ENCODE data around the gene IL1RL2. TPM values are rescaled to one million over a fixed set of nuclear protein-coding genes. Genes with fewer than 3 reads are reported as not detected.

IL1RL2 gene
- total and polyA plus RNA-seq, 7 donors, result 0.27 to 0.90 (median 0.60) TPM; not detected in 4

DNA sequence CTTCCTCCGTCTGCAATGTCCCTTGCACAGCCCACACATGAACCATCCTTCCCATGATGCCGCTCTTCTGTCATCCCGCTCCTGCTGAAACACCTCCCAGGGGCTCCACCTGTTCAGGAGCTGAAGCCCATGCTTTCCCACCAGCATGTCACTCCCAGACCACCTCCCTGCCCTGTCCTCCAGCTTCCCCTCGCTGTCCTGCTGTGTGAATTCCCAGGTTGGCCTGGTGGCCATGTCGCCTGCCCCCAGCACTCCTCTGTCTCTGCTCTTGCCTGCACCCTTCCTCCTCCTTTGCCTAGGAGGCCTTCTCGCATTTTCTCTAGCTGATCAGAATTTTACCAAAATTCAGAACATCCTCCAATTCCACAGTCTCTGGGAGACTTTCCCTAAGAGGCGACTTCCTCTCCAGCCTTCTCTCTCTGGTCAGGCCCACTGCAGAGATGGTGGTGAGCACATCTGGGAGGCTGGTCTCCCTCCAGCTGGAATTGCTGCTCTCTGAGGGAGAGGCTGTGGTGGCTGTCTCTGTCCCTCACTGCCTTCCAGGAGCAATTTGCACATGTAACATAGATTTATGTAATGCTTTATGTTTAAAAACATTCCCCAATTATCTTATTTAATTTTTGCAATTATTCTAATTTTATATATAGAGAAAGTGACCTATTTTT is 8.9 kb upstream of the IL1RL2 start:
- Histone ChIP-seq H3K27me3 (no peaks in the 10 kb centered on the region), H3K4me1 (no peaks in the 10 kb centered on the region), H3K9me3 (no peaks in the 10 kb centered on the region), H3K4me3 (no peak overlapping the region), H3K27ac (no peak overlapping the region), H3K36me3 (peaks cover 0 to 48% (median 8%) of the 10 kb centered on the region in 4 donors)
- no peak for DNase-seq
- no peak for TF ChIP-seq POLR2A (IDR thresholded peaks at IDR 0.05)
- WGBS, 2 donors, result 81 to 93% methylated on average over 7 of the region's 7 CpGs
- intact Hi-C loops (cut with DNase I), result no loop called here

DNA sequence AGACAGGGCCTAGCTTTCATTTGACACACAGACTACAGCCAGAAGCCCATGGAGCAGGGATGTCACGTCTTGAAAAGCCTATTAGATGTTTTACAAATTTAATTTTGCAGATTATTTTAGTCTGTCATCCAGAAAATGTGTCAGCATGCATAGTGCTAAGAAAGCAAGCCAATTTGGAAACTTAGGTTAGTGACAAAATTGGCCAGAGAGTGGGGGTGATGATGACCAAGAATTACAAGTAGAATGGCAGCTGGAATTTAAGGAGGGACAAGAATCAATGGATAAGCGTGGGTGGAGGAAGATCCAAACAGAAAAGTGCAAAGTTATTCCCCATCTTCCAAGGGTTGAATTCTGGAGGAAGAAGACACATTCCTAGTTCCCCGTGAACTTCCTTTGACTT is 7.8 kb upstream of the IL1RL2 start:
- no peak overlapping the region for H3K4me3 ChIP-seq
- intact Hi-C loops (cut with DNase I), result no loop called here
- 80 to 82% methylated on average over 3 of the region's 3 CpGs for WGBS, 2 donors
- no peak for DNase-seq
- H3K36me3 ChIP-seq, result peaks cover 0 to 37% (median 3%) of the 10 kb centered on the region in 4 donors
- H3K4me1 ChIP-seq, result no peaks in the 10 kb centered on the region
- no peaks in the 10 kb centered on the region for H3K27me3 ChIP-seq
- H3K27ac ChIP-seq, result no peak overlapping the region
- H3K9me3 ChIP-seq, result no peaks in the 10 kb centered on the region
- TF ChIP-seq POLR2A (IDR thresholded peaks at IDR 0.05), result no peak
- TF ChIP-seq, protein P1, sequence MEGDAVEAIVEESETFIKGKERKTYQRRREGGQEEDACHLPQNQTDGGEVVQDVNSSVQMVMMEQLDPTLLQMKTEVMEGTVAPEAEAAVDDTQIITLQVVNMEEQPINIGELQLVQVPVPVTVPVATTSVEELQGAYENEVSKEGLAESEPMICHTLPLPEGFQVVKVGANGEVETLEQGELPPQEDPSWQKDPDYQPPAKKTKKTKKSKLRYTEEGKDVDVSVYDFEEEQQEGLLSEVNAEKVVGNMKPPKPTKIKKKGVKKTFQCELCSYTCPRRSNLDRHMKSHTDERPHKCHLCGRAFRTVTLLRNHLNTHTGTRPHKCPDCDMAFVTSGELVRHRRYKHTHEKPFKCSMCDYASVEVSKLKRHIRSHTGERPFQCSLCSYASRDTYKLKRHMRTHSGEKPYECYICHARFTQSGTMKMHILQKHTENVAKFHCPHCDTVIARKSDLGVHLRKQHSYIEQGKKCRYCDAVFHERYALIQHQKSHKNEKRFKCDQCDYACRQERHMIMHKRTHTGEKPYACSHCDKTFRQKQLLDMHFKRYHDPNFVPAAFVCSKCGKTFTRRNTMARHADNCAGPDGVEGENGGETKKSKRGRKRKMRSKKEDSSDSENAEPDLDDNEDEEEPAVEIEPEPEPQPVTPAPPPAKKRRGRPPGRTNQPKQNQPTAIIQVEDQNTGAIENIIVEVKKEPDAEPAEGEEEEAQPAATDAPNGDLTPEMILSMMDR (IDR thresholded peaks at IDR 0.05), result no peak
- no peak for TF ChIP-seq POLR2AphosphoS5 (IDR thresholded peaks at IDR 0.05)
- no peak for TF ChIP-seq EP300 (IDR thresholded peaks at IDR 0.05)

DNA sequence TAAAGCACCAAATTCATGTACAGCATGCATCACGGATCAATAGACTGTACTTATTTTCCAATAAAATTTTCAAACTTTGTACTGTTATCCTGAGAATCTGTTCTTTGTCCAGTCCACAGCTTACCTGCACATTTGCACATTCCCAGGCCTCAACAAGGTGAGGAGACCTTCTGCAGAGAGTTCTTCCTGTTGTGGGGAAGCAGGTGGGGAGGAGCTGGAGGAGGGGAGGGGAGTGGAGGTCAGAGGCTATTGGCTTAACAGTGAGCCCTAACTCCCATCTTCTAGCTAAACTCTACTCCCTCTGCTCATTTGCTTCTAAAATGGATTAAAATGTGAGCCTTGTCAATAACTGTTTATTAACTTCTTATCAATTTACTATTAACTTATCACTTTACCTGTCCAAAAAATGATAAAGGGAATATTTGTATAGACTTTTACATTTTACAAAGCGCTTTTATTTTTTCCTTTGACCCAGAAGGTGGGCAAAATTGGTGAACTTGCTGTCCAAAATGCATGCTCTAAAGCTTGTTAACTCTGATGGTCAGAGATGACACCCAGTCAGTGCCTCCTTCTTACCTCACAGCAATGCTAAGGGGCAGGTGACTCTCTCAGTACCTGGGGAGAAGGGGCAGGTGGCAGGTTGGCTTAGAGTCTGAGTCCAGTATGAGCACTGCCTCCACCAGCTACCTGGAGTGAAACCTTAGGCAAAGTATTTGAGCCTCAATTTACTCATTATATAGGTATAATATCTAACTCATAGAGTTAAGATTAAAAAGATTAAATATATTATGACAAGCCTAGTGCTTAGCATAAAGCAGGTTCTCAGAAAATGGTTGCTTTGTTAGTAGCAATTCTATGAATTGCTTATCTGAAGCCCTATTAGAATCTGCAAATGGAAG is 6.8 kb upstream of the IL1RL2 start:
- WGBS, 2 donors, result 92 to 93% methylated on average over 2 of the region's 2 CpGs
- H3K9me3 ChIP-seq, result no peaks in the 10 kb centered on the region
- DNase-seq, result no peak
- no peak overlapping the region for H3K4me3 ChIP-seq
- no peak overlapping the region for H3K27ac ChIP-seq
- no peaks in the 10 kb centered on the region for H3K4me1 ChIP-seq
- intact Hi-C loops (cut with DNase I), result no loop called here
- H3K36me3 ChIP-seq, result peaks cover 0 to 28% (median 3%) of the 10 kb centered on the region in 4 donors
- TF ChIP-seq EP300 (IDR thresholded peaks at IDR 0.05), result no peak
- no peak for TF ChIP-seq POLR2AphosphoS5 (IDR thresholded peaks at IDR 0.05)
- TF ChIP-seq, protein P1 (IDR thresholded peaks at IDR 0.05), result no peak
- no peak for TF ChIP-seq POLR2A (IDR thresholded peaks at IDR 0.05)
- no peaks in the 10 kb centered on the region for H3K27me3 ChIP-seq

DNA sequence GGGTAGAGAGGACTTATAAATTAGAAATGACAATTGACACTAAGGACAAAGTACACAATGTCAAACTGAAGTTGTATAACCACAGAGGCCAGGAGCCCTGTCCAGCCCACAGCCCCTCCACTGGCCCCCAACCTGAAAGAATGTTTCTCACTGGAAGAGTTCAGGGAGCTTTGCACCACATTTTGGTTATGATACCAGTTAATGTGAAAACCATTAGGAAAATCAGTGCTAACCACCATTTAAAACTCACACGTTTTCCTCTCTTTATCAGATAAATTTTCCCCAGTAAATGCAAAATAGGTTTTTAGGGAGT is 6.2 kb upstream of the IL1RL2 start:
- TF ChIP-seq, protein P1 (IDR thresholded peaks at IDR 0.05), result no peak
- TF ChIP-seq POLR2AphosphoS5 (IDR thresholded peaks at IDR 0.05), result no peak
- TF ChIP-seq POLR2A (IDR thresholded peaks at IDR 0.05), result no peak
- no peak for TF ChIP-seq EP300 (IDR thresholded peaks at IDR 0.05)
- H3K27me3 ChIP-seq, result no peaks in the 10 kb centered on the region
- intact Hi-C loops (cut with DNase I), result no loop called here
- H3K4me3 ChIP-seq, result no peak overlapping the region
- no peak for DNase-seq
- peaks cover 0 to 22% (median 3%) of the 10 kb centered on the region in 4 donors for H3K36me3 ChIP-seq
- H3K9me3 ChIP-seq, result no peaks in the 10 kb centered on the region
- no peak overlapping the region for H3K27ac ChIP-seq
- 62 to 72% methylated on average over 1 of the region's 1 CpG for WGBS, 2 donors
- H3K4me1 ChIP-seq, result no peaks in the 10 kb centered on the region

DNA sequence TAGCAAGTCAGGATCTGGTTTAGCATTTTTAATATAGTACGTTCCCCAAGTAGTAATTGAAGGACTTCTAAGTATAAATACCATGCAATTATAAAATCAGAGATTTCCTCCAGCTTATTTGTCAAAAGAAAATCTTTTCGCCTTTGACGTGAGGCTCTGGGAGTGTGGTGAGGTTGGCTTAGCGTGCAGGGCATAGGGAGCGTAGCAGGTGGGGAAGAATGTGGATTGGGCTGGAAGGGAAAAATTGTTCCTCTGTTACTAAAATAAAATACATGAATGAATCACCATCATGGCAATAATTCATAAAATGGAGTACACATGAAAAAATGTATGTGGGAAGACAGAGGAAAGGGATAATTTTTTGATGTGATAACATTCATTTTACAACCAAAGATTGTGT is 5.4 kb upstream of the IL1RL2 start:
- Histone ChIP-seq H3K27ac (no peak overlapping the region), H3K4me1 (no peaks in the 10 kb centered on the region), H3K9me3 (no peaks in the 10 kb centered on the region), H3K36me3 (peaks cover 0 to 14% (median 3%) of the 10 kb centered on the region in 4 donors), H3K27me3 (no peaks in the 10 kb centered on the region), H3K4me3 (no peak overlapping the region)
- intact Hi-C loops (cut with DNase I), result no loop called here
- TF ChIP-seq EP300 (IDR thresholded peaks at IDR 0.05) (no peak), POLR2AphosphoS5 (IDR thresholded peaks at IDR 0.05) (no peak), POLR2A (IDR thresholded peaks at IDR 0.05) (no peak)
- TF ChIP-seq, protein P1 (IDR thresholded peaks at IDR 0.05), result no peak
- no peak for DNase-seq
- 91% methylated on average over 5 of the region's 5 CpGs for WGBS, 2 donors
